Adipose tissue (tissue), 3 donors: ENCODE results near the gene VPS37C. TPM values are rescaled to one million over a fixed set of nuclear protein-coding genes. Genes with fewer than 3 reads are reported as not detected.
"Not testable (repeated sequence)": the region's sequence is repeated elsewhere in the genome, so short reads cannot be mapped to it uniquely, and the experiment has no call there.

Experiments
- H3K27ac ChIP-seq: one replicate; pipeline ENCODE4 v1.5.1; 2013; ENCODE audit warnings: low read depth, low read length
- WGBS, 3 donors: extraction: QIAGEN DNeasy Blood & Tissue Kit; methylation state at CpG; one replicate each; pipeline ENCODE4 v1.1.7; 2013; 5-methylcytosine and 5-hydroxymethylcytosine counted together
- polyA plus RNA-seq, 3 donors: library from polyadenylated mRNA; stranded (reverse); fragments of 200-250 nt; gene quantifications; one replicate each; pipeline ENCODE4 v1.2.3, GENCODE V29; 2013
- donor health status: healthy with polysubstance abuse.
- donor health status: Bipolar disorder and iron deficiency.
- donor health status: healthy.

VPS37C gene
- polyA plus RNA-seq, 3 donors = 14.2 to 17.6 (median 15.2) TPM

GRCh38 chr11:61111786-61112517 lies 49.3 kb downstream of the VPS37C start:
- 73 to 83% (median 73%) methylated on average over 11 of the region's 11 CpGs for WGBS, 3 donors
- no peak overlapping the region for H3K27ac ChIP-seq

- no peak overlapping the region for H3K27ac ChIP-seq
- WGBS, 3 donors = 84 to 88% (median 84%) methylated on average over 6 of the region's 6 CpGs
These were observed 50.2 kb downstream of the VPS37C start for GRCh38 chr11:61111050-61111435.

- H3K27ac ChIP-seq = no peak overlapping the region
- WGBS, 3 donors = 86 to 90% (median 87%) methylated on average over 9 of the region's 9 CpGs
These were observed 50.8 kb downstream of the VPS37C start for GRCh38 chr11:61110255-61111049.

- WGBS, 3 donors = 75 to 81% (median 76%) methylated on average over 8 of the region's 8 CpGs
- no peak overlapping the region for H3K27ac ChIP-seq
These were observed 51.6 kb downstream of the VPS37C start for GRCh38 chr11:61109671-61110070.

GRCh38 chr11:61108847-61109585 lies 52.2 kb downstream of the VPS37C start:
- no peak overlapping the region for H3K27ac ChIP-seq

GRCh38 chr11:61107888-61108287 lies 53.3 kb downstream of the VPS37C start:
- WGBS, 3 donors = 81 to 95% (median 89%) methylated on average over 3 of the region's 3 CpGs
- no peak overlapping the region for H3K27ac ChIP-seq

More at GRCh38 chr11:61108847-61109585, 52.2 kb downstream of the VPS37C start:
- 70 to 85% (median 85%) methylated on average over 15 of the region's 15 CpGs for WGBS, 3 donors

- WGBS, 3 donors = 71 to 84% (median 84%) methylated on average over 11 of the region's 11 CpGs
- no peak overlapping the region for H3K27ac ChIP-seq
These were observed 54.2 kb downstream of the VPS37C start for GRCh38 chr11:61106894-61107470.

GRCh38 chr11:61106296-61106695 lies 54.9 kb downstream of the VPS37C start:
- WGBS, 3 donors = 81 to 94% (median 88%) methylated on average over 7 of the region's 7 CpGs
- no peak overlapping the region for H3K27ac ChIP-seq

- WGBS, 3 donors = 85 to 94% (median 92%) methylated on average over 7 of the region's 7 CpGs
- H3K27ac ChIP-seq = no peak overlapping the region
These were observed 56.3 kb downstream of the VPS37C start for GRCh38 chr11:61104963-61105362.

GRCh38 chr11:61103851-61104423 lies 57.3 kb downstream of the VPS37C start:
- 72 to 92% (median 89%) methylated on average over 3 of the region's 3 CpGs for WGBS, 3 donors
- H3K27ac ChIP-seq = no peak overlapping the region

GRCh38 chr11:61102667-61103571 lies 58.3 kb downstream of the VPS37C start:
- WGBS, 3 donors = 77 to 81% (median 81%) methylated on average over 21 of the region's 21 CpGs
- no peak overlapping the region for H3K27ac ChIP-seq

GRCh38 chr11:61098778-61099177 lies 62.4 kb downstream of the VPS37C start:
- H3K27ac ChIP-seq = no peak overlapping the region
- WGBS, 3 donors = 71 to 77% (median 76%) methylated on average over 4 of the region's 4 CpGs

- 46 to 73% (median 69%) methylated on average over 2 of the region's 2 CpGs for WGBS, 3 donors
- not testable (repeated sequence) for H3K27ac ChIP-seq
These were observed 63.0 kb downstream of the VPS37C start for GRCh38 chr11:61098261-61098660.

- WGBS, 3 donors = 55 to 79% (median 61%) methylated on average over 7 of the region's 7 CpGs
- no peak overlapping the region for H3K27ac ChIP-seq
These were observed 66.2 kb downstream of the VPS37C start for GRCh38 chr11:61095021-61095420.

- not testable (repeated sequence) for H3K27ac ChIP-seq
- WGBS, 3 donors = 93 to 96% (median 96%) methylated on average over 7 of the region's 7 CpGs
These were observed 67.1 kb downstream of the VPS37C start for GRCh38 chr11:61094167-61094566.

GRCh38 chr11:61092908-61093763 lies 68.1 kb downstream of the VPS37C start:
- H3K27ac ChIP-seq = no peak overlapping the region
- 87 to 92% (median 88%) methylated on average over 13 of the region's 13 CpGs for WGBS, 3 donors
